Stimulated activated memory B cell treated with anti-CD40 and anti-IgM and Interleukin-4, amounts not matched to agents 10 μg/mL and 1 μg/mL and 100 μg/mL, for 72 hours (primary cell): ENCODE results near the gene C12orf76.
"Not testable (repeated sequence)": the region's sequence is repeated elsewhere in the genome, so short reads cannot be mapped to it uniquely, and the experiment has no call there.

ENCODE experiments used
- ATAC-seq: fragments of 150-1000 bp; cut with Tn5 transposase; 2 replicates; pipeline ENCODE4 v1.10.0; 2021
- H3K27ac Mint-ChIP-seq: one replicate; pipeline ENCODE4 v1.8.0; 2022; ENCODE audit warnings: mild to moderate bottlenecking, mixed read lengths
- H3K27me3 Mint-ChIP-seq: one replicate; pipeline ENCODE4 v1.8.0; 2022; ENCODE audit warnings: mixed read lengths
- H3K36me3 Mint-ChIP-seq: one replicate; pipeline ENCODE4 v1.8.0; 2022; ENCODE audit warnings: mixed read lengths
- H3K4me1 Mint-ChIP-seq: one replicate; pipeline ENCODE4 v1.8.0; 2022; ENCODE audit warnings: mixed read lengths
- H3K4me3 Mint-ChIP-seq: one replicate; pipeline ENCODE4 v1.8.0; 2022; ENCODE audit warnings: mild to moderate bottlenecking, moderate library complexity, mixed read lengths
- H3K9me3 Mint-ChIP-seq: one replicate; pipeline ENCODE4 v1.8.0; 2022; ENCODE audit warnings: mixed read lengths

C12orf76 gene

DNA sequence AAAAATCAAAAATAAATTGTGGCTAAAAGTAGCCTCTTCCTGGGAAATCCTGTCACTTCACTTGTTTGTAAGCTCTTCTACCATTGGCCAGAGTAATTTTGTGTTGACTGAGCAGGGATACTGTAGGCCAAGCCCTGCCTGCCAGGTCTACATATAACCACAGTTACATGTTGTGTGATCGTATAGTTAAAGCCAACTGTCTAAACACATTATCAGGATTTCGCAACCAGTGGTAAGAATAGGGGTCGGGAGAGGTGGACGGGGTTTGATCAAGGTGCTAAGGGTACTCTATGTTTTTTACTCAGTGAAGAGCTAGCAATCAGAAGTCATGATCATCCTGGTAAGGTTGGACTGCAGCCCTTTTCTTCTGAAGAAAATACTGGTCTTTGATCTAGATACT is 35.7 kb downstream of the C12orf76 start:
- Mint-ChIP-seq H3K36me3 (peaks cover 53% of the 10 kb centered on the region), H3K27me3 (no peaks in the 10 kb centered on the region), H3K9me3 (peaks cover 5% of the 10 kb centered on the region), H3K4me3 (peak overlapping the region; percentile 83), H3K27ac (peak overlapping the region; percentile 86), H3K4me1 (peaks cover 72% of the 10 kb centered on the region)
- no peak for ATAC-seq

DNA sequence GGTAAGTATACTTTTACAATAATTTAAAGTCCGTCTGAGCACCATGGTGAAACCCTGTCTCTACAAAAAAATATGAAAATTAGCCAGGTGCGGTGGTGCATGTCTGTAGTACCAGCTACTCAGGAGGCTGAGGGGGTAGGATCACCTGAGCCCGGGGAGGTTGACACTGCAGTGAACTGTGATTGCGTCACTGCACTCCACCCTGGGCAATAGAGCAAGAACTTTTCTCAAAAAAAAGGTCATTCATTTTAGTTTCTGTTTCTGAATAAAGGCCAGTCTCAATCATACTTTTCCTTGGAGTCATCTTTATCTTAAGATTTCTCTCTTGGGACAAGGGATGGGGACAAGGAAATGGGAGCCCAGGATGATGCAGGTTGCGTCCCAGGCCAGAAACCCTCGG is 36.2 kb downstream of the C12orf76 start:
- no peaks in the 10 kb centered on the region for H3K27me3 Mint-ChIP-seq
- peak overlapping the region; percentile 86 for H3K27ac Mint-ChIP-seq
- H3K9me3 Mint-ChIP-seq, result peaks cover 5% of the 10 kb centered on the region
- H3K36me3 Mint-ChIP-seq, result peaks cover 51% of the 10 kb centered on the region
- H3K4me1 Mint-ChIP-seq, result peaks cover 75% of the 10 kb centered on the region
- peak overlapping the region; percentile 83 for H3K4me3 Mint-ChIP-seq
- ATAC-seq, result peak; percentile 96

DNA sequence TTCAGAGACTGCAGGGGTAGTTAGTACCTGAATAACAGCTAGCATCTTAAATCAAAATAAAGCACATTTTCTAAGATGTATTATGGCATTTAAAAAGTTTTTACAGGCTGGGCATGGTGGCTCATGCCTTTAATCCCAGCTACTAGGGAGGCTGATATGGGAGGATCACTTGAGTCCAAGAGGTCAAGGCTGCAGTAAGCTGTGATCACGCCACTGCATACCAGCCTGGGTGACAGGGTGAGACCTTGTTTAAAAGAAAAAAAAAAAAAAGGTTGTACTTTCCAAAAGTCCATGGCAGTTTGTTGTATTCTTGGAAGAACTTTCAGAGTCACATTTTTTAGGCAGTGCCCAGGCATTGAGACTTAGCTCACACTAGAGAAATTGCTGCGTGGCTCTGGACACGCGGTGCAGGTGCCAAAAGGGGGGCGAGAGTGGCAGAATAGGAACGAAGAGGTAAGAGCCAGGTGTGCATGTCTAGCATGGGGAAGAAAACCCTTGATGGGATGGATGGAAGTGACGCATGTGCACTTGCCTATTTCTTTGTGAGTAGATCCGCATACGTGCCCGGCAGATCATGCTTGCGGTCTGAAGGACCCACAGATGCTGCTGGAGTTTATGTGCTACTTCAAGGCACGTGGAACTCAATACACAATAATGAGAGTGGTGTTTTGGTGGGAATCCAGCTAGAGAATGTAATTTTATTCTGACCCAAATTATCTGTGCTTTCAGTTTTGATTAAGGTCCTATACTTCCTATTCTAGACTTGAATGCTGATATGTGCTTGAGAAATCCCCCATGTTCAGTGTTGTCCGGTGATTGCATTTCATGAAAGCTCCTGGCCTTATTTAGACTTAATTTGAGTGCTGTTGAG is 37.2 kb downstream of the C12orf76 start:
- Mint-ChIP-seq H3K4me1 (peaks cover 82% of the 10 kb centered on the region), H3K27ac (peak overlapping the region; percentile 86), H3K9me3 (peaks cover 5% of the 10 kb centered on the region), H3K27me3 (no peaks in the 10 kb centered on the region), H3K4me3 (peak overlapping the region; percentile 83), H3K36me3 (peaks cover 57% of the 10 kb centered on the region)
- ATAC-seq, result peak; percentile 74

DNA sequence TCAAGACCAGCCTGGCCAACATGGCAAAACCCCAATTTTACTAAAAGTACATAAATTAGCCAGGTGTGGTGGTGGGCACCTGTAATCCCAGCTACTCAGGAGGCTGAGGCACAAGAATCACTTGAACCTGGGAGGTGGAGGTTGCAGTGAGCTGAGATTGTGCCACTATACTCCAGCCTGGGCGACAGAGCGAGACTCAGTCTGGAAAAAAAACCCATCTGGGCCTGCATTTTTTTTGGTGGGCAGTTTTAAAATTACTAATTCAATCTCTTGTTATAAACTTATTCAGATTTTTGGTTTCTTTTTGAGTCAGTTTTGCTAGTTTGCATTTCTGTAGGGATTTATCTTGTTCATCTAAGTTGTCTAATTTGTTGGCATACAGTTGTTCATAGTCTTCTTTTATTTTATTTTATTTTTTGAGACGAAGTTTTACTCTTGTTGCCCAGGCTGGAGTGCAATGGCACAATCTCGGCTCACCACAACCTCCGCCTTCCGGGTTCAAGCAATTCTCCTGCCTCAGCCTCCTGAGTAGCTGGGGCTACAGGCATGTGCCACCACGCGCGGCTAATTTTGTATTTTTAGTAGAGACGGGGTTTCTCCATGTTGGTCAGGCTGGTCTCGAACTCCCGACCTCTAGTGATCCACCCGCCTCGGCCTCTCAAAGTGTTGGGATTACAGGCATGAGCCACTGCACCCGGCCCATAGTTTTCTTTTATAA is 39.5 kb downstream of the C12orf76 start:
- ATAC-seq, result not testable (repeated sequence)
- peak overlapping the region; percentile 86 for H3K27ac Mint-ChIP-seq
- peaks cover 87% of the 10 kb centered on the region for H3K4me1 Mint-ChIP-seq

DNA sequence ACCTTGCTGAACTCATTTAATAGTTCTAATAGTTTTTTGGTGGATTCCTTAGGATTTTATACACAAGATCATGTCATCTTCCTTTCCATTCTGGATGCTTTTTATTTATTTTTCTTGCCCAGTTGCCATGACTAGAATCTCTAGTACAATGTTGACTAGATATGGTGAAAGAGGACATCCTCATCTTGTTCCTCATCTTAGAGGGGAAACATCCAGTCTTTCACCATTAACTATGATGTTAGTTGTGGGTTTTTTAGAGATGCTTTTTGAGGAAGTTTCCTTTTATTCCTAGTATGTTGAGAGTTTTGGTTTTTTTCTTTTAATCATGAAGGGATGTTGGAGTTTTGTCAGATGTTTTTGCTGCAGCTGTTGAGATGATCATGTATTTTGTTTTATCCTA is 40.4 kb downstream of the C12orf76 start:
- Mint-ChIP-seq H3K4me3 (peak overlapping the region; percentile 15), H3K9me3 (peaks cover 5% of the 10 kb centered on the region), H3K4me1 (peaks cover 93% of the 10 kb centered on the region), H3K27ac (peak overlapping the region; percentile 86), H3K27me3 (no peaks in the 10 kb centered on the region), H3K36me3 (peaks cover 41% of the 10 kb centered on the region)
- no peak for ATAC-seq

More for the DNA sequence above, 39.5 kb downstream of the C12orf76 start:
- not testable (repeated sequence) for H3K27me3 Mint-ChIP-seq, H3K9me3 Mint-ChIP-seq
- peaks cover 38% of the 10 kb centered on the region for H3K36me3 Mint-ChIP-seq
- peak overlapping the region; percentile 70 for H3K4me3 Mint-ChIP-seq

DNA sequence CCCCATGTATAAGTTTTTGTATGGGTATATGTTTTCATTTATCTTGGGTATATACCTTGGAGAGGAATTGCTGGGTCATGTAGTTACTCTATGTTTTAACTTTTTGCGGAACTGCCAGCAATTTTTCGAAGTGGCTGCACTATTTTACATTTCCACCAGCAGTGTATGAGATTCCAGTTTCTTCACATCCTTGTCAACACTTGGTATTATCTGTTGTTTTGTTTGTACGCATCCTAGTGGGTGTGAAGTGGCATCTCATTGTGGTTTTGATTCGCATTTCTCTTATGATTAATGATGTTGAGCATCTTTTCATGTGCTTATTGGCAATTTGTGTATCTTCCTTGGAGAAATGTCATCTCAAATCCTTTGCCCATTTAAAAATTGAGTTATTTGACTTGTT is 42.2 kb downstream of the C12orf76 start:
- peaks cover 32% of the 10 kb centered on the region for H3K36me3 Mint-ChIP-seq
- peaks cover 5% of the 10 kb centered on the region for H3K9me3 Mint-ChIP-seq
- H3K4me1 Mint-ChIP-seq, result peaks cover 88% of the 10 kb centered on the region
- peak overlapping the region; percentile 86 for H3K27ac Mint-ChIP-seq
- no peak overlapping the region for H3K4me3 Mint-ChIP-seq
- no peak for ATAC-seq
- no peaks in the 10 kb centered on the region for H3K27me3 Mint-ChIP-seq

DNA sequence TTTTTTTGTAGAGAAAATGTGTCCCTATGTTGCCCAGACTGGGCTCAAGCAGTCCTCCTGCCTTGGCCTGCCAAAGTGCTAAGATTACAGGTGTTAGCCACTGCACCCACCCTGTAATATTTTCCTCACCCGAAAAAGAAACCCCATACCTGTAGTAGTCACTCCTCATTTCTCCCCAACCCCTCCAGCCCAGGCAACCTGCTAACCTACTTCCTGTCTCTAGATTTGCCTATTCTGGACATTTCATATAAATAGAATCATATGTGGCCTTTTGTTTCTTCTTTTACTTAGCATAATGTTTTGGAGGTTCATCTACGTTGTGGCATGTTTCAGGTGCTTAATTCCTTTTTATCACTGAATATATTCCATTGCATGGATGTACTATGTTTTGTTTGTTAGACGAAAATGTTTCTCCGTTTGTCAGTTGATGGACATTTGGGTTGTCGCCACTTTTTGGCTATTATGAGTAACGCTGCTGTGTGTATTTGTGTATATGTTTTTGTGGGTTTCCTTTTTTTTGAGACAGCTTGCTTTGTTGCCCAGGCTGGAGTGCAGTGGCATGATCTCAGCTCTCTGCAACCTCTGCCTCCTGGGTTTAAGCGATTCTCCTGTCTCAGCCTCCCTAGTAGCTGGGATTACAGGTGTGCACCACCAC is 42.9 kb downstream of the C12orf76 start:
- Mint-ChIP-seq H3K4me1 (peaks cover 85% of the 10 kb centered on the region), H3K27me3 (no peaks in the 10 kb centered on the region), H3K4me3 (peak overlapping the region; percentile 69), H3K9me3 (peaks cover 5% of the 10 kb centered on the region), H3K27ac (peak overlapping the region; percentile 86), H3K36me3 (peaks cover 32% of the 10 kb centered on the region)
- ATAC-seq, result peak; percentile 75

DNA sequence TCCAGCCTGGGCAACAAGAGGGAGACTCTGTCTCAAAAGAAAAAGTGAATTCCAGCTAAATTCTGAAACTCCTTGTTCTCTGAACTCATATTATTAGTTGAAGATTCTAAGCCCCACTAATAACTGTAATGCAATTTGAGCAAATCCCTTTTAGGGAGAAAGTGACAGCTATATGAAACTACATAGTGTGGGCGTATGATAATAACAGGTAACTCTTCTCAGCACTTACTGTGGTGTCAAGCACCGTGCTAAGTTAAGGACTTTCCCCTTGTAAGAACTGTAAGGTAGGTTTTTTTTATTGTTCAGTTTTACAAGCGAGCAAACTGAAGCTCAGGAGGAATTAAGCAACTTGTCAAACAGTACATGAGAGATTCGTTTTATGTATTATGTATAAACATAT is 43.7 kb downstream of the C12orf76 start:
- Mint-ChIP-seq H3K4me3 (peak overlapping the region; percentile 46), H3K27ac (peak overlapping the region; percentile 86), H3K9me3 (peaks cover 5% of the 10 kb centered on the region), H3K36me3 (peaks cover 36% of the 10 kb centered on the region), H3K4me1 (peaks cover 77% of the 10 kb centered on the region), H3K27me3 (no peaks in the 10 kb centered on the region)
- ATAC-seq, result peak; percentile 81

DNA sequence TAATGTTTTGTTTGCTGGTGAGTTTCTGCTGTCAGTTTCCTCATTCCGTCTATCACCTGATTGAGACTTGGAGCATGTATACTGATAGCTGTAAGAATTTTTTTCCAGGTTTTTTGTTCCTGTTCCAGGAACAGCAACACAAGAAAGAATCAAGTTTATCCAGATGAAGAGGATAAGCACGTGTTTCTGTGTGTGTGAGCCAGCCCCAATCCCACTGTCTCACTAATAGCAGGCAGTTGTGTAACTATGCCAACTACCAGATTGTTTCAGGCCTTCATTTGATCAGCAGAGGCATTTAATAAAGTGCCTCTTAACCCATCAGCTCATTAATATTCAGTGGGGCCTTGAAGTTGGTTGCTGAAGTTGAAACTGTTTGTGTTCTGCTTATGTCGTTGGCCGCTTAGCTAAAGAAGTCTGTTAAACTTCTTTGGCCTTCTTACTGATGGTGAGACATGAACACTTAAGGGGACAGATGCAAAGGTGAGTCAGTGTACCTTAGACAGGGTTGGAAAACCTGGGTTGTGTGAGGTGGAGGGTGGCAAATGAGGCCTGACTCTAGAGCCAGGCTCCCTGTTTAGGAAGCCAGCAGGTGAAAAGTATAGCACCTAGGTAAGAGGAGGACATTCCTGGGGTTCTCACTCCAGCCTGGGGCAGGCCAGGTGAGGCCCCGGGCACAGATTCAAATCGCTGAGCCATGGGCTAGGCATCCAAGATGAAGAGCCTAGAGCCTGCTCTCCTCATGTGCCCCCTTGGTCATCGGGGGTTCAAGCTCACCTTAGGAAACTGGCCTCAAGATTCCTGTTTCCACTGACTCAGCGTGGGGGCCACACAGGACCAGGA is 45.4 kb downstream of the C12orf76 start:
- Mint-ChIP-seq H3K9me3 (peaks cover under 1% of the 10 kb centered on the region), H3K27me3 (no peaks in the 10 kb centered on the region), H3K4me3 (peak overlapping the region; percentile 48), H3K27ac (peak overlapping the region; percentile 86), H3K4me1 (peaks cover 74% of the 10 kb centered on the region), H3K36me3 (peaks cover 27% of the 10 kb centered on the region)
- no peak for ATAC-seq

DNA sequence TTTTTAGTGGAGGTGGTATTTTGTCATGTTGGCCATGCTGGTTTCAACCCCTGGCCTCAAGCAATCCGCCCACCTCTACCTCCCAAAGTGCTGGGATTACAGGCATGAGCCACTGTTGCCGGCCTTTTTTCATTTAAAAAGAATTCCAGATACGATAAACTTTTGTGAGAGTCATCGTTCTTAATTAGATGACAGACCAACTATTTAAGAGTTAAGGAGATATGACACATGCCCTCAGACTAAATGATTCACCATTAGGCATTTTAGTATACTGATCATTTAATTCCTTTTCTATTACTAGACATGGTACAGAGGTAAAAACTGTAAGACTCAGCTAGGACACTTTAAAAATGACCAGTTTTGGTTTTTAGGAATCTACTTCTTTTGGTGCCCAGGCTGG is 46.7 kb downstream of the C12orf76 start:
- ATAC-seq, result no peak
- Mint-ChIP-seq H3K4me3 (peak overlapping the region; percentile 99), H3K4me1 (peaks cover 72% of the 10 kb centered on the region), H3K27ac (peak overlapping the region; percentile 98), H3K36me3 (peaks cover 17% of the 10 kb centered on the region), H3K9me3 (no peaks in the 10 kb centered on the region), H3K27me3 (no peaks in the 10 kb centered on the region)

DNA sequence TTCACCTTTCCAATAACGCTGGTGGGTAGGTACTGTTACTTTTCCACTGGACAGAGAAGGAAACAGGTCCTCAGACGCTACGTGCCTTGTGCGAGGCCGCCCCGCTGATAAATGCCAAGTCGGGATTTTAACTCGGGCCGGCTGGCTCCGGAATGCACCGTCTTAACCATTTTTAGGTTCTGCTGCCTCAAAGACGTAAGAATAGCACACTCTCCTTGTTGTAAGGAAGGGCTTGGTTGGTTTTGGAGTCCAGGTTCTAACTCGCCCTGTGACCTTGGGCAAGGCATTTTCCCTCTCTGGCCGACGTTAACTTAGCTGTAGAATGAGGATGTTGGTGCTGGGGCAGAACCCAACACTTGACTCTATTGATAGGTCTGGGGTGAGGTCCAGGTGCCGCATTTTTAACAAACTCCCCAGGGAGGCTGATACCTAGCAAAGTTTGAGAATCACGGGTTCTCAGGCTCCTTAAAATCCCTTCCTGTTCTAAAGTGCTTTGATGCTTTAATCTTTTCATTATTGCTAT is 48.3 kb downstream of the C12orf76 start:
- Mint-ChIP-seq H3K36me3 (peaks cover 14% of the 10 kb centered on the region), H3K9me3 (no peaks in the 10 kb centered on the region), H3K4me3 (peak overlapping the region; percentile 99), H3K27ac (peak overlapping the region; percentile 98), H3K27me3 (no peaks in the 10 kb centered on the region), H3K4me1 (peaks cover 57% of the 10 kb centered on the region)
- ATAC-seq, result peak; percentile 4

DNA sequence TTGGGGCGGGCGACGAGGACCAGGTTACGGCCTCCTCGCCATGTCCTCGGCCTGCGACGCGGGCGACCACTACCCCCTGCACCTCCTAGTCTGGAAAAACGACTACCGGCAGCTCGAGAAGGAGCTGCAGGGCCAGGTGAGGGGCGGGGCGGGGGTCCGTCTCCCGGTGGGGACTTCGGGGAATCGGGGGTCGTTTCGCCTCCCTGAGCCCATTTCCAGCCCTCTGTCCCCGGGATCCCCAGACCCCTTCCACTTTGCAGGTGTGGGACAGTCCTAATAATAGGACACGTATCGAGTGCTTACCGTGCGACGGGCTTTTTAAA is 48.7 kb downstream of the C12orf76 start:
- peaks cover 14% of the 10 kb centered on the region for H3K36me3 Mint-ChIP-seq
- peak overlapping the region; percentile 99 for H3K4me3 Mint-ChIP-seq
- ATAC-seq, result no peak
- H3K27ac Mint-ChIP-seq, result peak overlapping the region; percentile 98
- H3K27me3 Mint-ChIP-seq, result no peaks in the 10 kb centered on the region
- H3K4me1 Mint-ChIP-seq, result peaks cover 57% of the 10 kb centered on the region
- H3K9me3 Mint-ChIP-seq, result no peaks in the 10 kb centered on the region

DNA sequence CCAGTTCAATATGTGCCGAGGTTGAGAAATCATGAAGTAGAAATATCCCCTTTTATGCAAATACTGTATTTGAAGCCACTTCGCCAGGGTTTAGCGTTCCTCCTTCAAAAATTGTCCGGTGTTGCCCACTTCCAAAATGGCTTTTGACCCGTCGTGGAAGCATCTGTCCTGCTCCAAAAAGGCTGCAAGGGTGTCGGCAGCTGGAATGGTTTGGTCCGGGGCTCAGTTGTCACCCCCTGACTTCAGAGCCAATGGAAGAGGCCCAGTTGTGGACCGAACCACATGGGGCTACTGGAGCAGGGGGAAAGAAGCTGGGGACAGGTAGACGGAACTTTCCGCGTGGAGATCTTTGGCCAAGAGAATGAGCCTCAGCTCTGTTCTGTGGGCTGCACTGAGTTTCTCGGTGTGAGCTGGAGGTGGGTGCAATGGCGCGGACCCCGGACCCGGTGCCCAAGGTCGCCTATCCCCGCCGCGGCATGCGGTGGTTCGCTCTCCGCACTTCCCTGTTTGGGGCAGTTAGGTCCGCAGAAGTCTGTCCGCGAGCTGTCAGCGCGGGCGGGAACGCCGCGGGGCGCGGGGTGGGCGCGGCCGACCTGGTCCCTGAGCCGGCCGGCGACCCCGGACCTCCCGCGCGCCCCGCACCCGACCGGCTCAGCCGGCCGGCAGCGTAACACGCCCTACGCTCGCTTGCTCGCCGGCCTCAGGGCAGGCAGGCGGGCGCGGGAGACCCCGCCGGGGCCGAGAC is 49.2 kb downstream of the C12orf76 start, which contains the start of gene ANKRD13A:
Gene ANKRD13A (plus strand): TSS at position 527 of the 745 bp plus-strand sequence. CDS start 259 bp downstream, outside the sequence.
- peaks cover 57% of the 10 kb centered on the region for H3K4me1 Mint-ChIP-seq
- peak; percentile 83 for ATAC-seq
- H3K27me3 Mint-ChIP-seq, result no peaks in the 10 kb centered on the region

More for the DNA sequence above, 49.2 kb downstream of the C12orf76 start, which contains the start of gene ANKRD13A:
- Mint-ChIP-seq H3K9me3 (no peaks in the 10 kb centered on the region), H3K4me3 (peak within 1 kb of the TSS; percentile 99), H3K27ac (peak within 1 kb of the TSS; percentile 98), H3K36me3 (peaks cover 14% of the 10 kb centered on the region)
